ENCODE data around the gene RAB31. TPM values are rescaled to one million over a fixed set of nuclear protein-coding genes. Genes with fewer than 3 reads are reported as not detected.

Gene RAB31
- total RNA-seq, 1 donor from 2014 or later, result 18.9 TPM

- Mint-ChIP-seq H3K4me3 (no peak overlapping the region), H3K36me3 (ENCODE audit: low read depth) (no peaks in the 10 kb centered on the region)
Measured at GRCh38 chr18:9771261-9771976, 63.3 kb downstream of the RAB31 start.

GRCh38 chr18:9771977-9772660, 64.0 kb downstream of the RAB31 start:
- no peak overlapping the region for H3K27ac Mint-ChIP-seq (ENCODE audit: unreplicated experiment)
- DNase-seq (ENCODE audit: low read depth, low spot score), result no peak
- no peak overlapping the region for H3K4me3 Mint-ChIP-seq
- H3K27me3 Mint-ChIP-seq (ENCODE audit: low read depth), result no peaks in the 10 kb centered on the region
- peaks cover 9% of the 10 kb centered on the region for H3K9me3 Mint-ChIP-seq
- H3K4me1 Mint-ChIP-seq, result peaks cover 38% of the 10 kb centered on the region
- no peaks in the 10 kb centered on the region for H3K36me3 Mint-ChIP-seq (ENCODE audit: low read depth)
- TF ChIP-seq CTCF (conservative IDR thresholded peaks at IDR 0.05), result no peak

More at GRCh38 chr18:9771261-9771976, 63.3 kb downstream of the RAB31 start:
- Mint-ChIP-seq H3K4me1 (peaks cover 38% of the 10 kb centered on the region), H3K9me3 (peaks cover 9% of the 10 kb centered on the region), H3K27me3 (ENCODE audit: low read depth) (no peaks in the 10 kb centered on the region), H3K27ac (ENCODE audit: unreplicated experiment) (no peak overlapping the region)
- peak; percentile 98 for DNase-seq (ENCODE audit: low read depth, low spot score)
- TF ChIP-seq CTCF (conservative IDR thresholded peaks at IDR 0.05), result peak; percentile 92

GRCh38 chr18:9772847-9773677, 65.0 kb downstream of the RAB31 start:
- DNase-seq (ENCODE audit: low read depth, low spot score), result no peak
- Mint-ChIP-seq H3K9me3 (peaks cover 5% of the 10 kb centered on the region), H3K27me3 (ENCODE audit: low read depth) (no peaks in the 10 kb centered on the region), H3K36me3 (ENCODE audit: low read depth) (no peaks in the 10 kb centered on the region), H3K4me1 (peaks cover 38% of the 10 kb centered on the region), H3K4me3 (no peak overlapping the region), H3K27ac (ENCODE audit: unreplicated experiment) (no peak overlapping the region)
- TF ChIP-seq CTCF (conservative IDR thresholded peaks at IDR 0.05), result no peak

- Mint-ChIP-seq H3K27ac (ENCODE audit: unreplicated experiment) (no peak overlapping the region), H3K4me1 (peaks cover 38% of the 10 kb centered on the region), H3K9me3 (peaks cover 2% of the 10 kb centered on the region), H3K36me3 (ENCODE audit: low read depth) (no peaks in the 10 kb centered on the region), H3K27me3 (ENCODE audit: low read depth) (no peaks in the 10 kb centered on the region), H3K4me3 (no peak overlapping the region)
- no peak for DNase-seq (ENCODE audit: low read depth, low spot score)
- TF ChIP-seq CTCF (conservative IDR thresholded peaks at IDR 0.05), result no peak
Measured at GRCh38 chr18:9774150-9774549, 66.0 kb downstream of the RAB31 start.

DNA sequence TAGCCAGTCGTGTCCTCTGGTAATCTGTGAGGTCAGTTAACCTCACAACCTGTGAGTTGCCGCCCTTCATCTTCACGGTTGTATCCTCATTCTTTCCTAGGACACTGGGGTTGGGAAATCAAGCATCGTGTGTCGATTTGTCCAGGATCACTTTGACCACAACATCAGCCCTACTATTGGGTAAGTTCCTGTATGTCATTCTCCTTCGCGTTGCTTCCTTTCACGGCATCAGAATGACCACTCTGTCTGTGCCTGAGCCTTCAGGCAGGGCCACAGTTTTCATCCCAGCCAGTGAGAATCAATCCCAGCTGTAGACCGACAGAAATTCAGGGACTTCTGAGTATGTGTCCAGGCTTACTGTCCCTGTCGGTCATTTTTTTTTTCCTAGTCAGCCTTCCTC, 67.1 kb downstream of the RAB31 start:
- no peak overlapping the region for H3K27ac Mint-ChIP-seq (ENCODE audit: unreplicated experiment)
- peaks cover 28% of the 10 kb centered on the region for H3K4me1 Mint-ChIP-seq
- TF ChIP-seq CTCF (conservative IDR thresholded peaks at IDR 0.05), result no peak
- H3K9me3 Mint-ChIP-seq, result no peaks in the 10 kb centered on the region
- no peak for DNase-seq (ENCODE audit: low read depth, low spot score)
- no peaks in the 10 kb centered on the region for H3K27me3 Mint-ChIP-seq (ENCODE audit: low read depth)
- no peak overlapping the region for H3K4me3 Mint-ChIP-seq
- no peaks in the 10 kb centered on the region for H3K36me3 Mint-ChIP-seq (ENCODE audit: low read depth)

Data from neural crest cell (in vitro differentiated cells).